GM21825 (cell line): ENCODE measurements around the gene AQP5.

ENCODE experiments used
- ATAC-seq: cut with Tn5 transposase; IDR thresholded peaks from one replicate; pipeline ENCODE4 v1.9.1; 2021; ENCODE audit warnings: mild to moderate bottlenecking, moderate library complexity; ENCODE audit not compliant: unreplicated experiment

Gene AQP5

GRCh38 chr12:49963976-49964815, 2.5 kb downstream of the AQP5 start:
- no peak for ATAC-seq

DNA sequence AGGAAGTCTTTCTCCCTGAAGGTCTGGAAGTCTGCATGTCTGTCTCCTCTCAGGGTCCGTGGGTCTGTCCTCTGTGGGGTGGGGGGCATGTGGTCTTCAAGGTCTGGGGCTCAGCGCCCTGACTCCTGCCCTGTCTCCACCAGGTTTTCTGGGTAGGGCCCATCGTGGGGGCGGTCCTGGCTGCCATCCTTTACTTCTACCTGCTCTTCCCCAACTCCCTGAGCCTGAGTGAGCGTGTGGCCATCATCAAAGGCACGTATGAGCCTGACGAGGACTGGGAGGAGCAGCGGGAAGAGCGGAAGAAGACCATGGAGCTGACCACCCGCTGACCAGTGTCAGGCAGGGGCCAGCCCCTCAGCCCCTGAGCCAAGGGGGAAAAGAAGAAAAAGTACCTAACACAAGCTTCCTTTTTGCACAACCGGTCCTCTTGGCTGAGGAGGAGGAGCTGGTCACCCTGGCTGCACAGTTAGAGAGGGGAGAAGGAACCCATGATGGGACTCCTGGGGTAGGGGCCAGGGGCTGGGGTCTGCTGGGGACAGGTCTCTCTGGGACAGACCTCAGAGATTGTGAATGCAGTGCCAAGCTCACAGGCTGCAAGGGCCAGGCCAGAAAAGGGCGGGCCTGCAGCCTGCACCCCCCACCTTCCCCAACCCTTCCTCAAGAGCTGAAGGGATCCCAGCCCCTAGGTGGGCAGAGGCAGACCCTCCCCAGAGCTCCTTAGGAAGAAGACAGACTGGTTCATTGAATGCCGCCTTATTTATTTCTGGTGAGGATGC, 3.4 kb downstream of the AQP5 start:
- no peak for ATAC-seq

GRCh38 chr12:49965836-49966235, 4.2 kb downstream of the AQP5 start:
- ATAC-seq: no peak

- no peak for ATAC-seq
Observed at GRCh38 chr12:49966511-49967041, 4.9 kb downstream of the AQP5 start.

DNA sequence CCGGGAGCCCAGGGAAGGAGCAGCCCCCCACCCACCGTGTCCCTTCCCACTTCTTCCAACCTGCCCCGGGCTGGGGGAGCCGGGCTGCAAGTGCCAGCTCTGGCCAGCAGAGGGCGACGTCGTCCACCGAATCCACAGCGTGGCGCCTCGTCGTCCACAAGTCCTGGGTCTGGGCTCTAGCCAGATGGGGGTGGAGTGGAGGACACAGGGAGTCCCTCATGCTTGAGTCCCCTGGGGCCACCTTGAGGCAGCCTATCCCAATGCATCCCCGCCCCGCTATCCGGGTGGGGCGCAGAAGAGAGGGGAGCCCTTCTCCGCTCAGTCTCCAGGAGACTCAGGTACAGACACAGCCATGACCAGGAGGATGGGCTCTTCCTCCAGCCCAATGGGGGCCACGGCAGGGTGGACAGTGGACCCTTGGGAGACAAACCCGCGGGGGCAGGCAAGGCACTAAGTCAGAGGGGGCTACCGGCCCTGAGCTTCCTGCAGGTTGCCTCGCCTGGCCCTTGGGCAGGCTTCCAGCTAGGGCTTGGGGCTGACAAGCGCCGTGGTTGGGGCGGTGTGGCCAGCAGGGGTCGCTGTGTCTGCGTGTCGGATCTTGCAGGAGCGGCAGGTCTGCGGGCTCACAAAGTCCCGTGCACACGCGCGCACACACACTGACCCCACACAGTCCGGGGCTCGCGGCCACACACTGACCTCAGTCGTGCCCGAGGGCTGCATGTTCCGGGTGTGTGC, 5.5 kb downstream of the AQP5 start:
- ATAC-seq: no peak

DNA sequence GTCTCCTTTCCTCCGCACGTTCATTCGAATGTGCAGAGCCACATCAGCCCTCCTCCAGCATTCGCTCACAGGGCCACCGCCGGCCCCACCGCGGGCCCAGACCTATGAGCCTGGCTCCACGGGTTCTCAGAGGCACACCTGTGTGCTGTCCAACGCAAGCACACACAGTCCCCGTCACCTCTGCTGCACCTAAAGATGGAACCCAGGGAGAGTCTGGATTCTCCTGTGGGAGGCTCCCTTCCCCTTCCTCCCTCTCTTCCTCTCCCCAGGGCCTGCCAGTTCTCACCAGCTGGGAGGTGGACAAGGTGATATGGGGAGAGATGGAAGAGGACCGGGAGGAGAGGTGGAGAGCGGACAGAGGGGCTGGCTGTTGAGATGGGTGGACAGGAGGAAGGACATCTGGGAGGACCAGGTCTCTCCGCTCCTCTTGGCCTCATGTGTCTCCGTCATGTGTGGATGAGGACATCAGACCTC, 6.1 kb downstream of the AQP5 start:
- no peak for ATAC-seq

- no peak for ATAC-seq
Observed at GRCh38 chr12:49968471-49968870, 6.8 kb downstream of the AQP5 start.

DNA sequence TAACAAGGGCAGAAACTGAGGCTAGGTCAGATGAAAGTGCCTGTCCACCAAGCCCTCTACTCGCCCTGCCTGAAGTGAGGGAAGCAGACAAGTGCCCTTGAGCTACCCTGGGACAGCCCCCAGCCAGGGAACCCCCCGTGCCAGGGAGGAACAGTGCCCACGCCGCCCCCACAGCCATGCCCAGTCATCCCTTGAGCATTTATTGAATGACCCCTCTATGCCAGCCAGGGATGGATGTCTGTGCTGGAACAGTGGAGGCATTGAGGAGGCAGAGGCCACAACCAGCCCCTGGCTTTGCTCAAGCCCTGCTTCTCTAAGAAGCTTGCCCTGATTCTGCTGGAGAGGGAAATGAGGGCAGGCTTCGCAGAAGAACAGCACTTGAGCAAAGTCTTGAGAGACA, 7.4 kb downstream of the AQP5 start:
- ATAC-seq: no peak

DNA sequence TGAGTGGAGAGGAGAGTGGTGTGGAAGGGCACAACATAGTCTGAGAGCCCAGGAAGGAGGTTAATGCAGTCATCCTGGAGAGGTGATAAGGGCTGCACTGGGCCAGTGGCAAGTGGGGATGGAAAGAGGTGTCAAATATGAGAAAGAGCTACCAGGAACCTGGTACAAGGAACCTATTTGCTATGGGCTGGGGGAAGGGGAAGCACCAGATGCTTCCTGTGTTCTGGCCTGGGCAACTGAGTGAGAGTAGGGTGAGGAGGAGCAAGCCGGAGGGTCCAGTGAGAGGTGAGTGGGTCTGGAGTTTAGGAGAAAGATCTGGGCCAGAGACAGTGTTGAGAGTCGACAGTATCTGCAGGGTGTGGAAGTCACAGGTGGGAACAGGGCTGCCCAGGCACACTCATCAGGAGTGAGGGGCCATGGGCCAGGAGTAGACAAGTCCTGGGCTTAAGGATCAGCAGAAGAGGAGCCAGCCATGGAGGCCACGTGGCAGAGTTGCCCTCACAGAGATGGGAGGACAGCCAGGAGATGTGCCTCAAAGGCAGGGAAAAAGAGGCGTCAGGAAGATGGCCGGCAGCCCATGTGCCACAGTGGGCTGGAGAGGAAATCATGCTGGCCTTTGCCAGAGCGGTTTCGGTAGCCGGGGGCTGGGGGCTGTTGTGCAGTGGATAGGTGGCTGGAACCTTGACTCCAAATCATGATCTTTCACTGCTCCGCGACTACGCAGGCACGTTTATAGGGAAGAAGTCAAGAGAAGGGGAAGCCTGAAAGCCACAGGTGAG, 8.2 kb downstream of the AQP5 start:
- ATAC-seq: no peak

DNA sequence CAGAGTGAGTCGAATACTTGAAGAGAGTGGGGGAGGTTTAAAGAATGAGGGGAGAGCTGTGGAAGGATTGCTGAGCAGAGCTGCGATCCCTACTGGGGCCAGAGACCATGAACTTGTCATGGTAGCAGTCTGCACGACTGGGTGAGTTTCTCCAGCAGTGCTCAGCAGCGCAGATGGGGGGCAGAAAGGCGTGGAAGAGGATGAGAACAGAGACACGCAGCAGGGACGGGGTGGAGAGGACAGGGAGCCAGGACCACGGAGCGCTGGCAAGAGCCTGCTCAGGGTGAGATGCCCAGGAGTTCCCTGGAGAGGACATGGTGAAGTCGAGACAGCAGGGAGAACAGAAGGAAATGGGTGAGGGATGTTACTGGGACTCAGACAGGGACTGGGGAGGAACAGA, 9.0 kb downstream of the AQP5 start:
- no peak for ATAC-seq

DNA sequence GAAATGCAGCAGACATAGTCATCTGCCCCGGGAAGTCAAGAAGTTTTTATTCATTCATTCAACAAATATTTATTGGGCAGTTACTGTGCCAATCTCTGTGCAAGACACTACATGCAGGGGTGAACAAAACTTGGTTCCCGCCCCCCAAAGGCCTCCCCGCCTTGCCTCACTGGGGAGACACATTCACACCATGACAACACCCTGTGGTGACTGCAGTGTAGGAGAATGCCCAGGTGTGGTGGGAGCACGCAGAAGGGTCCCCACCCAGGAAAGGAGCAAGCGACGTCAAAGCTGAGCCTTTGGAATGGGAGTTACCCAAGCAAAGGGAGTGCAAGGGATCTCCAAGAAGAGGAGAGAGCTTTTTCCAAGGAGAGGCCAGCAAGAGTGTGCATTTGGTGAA, 9.5 kb downstream of the AQP5 start:
- no peak for ATAC-seq

- no peak for ATAC-seq
Observed at GRCh38 chr12:49972129-49972528, 10.5 kb downstream of the AQP5 start.

DNA sequence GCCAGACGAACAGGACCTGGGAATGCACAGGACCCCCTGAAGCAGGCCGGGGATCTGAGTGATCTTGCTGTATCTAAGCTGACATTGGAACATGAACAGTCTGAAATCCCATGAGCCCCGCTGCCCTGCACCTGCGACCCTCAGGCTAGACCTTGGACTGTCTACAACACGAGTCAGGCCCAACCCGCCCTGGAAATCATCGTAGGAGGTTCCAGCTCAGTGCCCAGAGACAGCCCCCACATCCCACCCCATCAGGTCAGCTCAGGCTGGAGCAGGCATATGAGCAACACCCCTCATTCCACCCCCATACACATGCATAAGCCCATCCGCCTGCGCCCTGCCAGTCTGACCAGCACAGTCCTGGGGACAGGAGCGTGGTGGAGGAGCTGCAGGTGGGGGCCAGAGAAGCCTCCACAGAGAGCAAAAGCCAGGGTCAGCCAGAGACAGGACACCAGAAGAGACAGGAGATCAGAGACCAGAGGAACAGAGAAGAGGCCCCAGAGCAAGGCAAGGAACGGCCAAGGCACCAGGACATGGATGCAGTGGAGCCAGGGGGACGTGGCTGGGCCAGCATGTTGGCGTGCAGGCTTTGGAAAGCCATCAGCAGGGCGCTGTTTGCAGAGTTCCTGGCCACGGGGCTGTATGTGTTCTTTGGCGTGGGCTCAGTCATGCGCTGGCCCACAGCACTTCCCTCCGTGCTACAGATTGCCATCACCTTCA, 11.1 kb downstream of the AQP5 start, which contains the start of gene AQP6:
Gene AQP6, plus strand, starts transcription at position 307 of the 720 bp plus-strand sequence. Its CDS starts 227 bp downstream, at position 534.
- no peak for ATAC-seq

- no peak for ATAC-seq
Observed at GRCh38 chr12:49973361-49973830, 11.7 kb downstream of the AQP5 start.

GRCh38 chr12:49974231-49974675, 12.6 kb downstream of the AQP5 start:
- no peak for ATAC-seq

DNA sequence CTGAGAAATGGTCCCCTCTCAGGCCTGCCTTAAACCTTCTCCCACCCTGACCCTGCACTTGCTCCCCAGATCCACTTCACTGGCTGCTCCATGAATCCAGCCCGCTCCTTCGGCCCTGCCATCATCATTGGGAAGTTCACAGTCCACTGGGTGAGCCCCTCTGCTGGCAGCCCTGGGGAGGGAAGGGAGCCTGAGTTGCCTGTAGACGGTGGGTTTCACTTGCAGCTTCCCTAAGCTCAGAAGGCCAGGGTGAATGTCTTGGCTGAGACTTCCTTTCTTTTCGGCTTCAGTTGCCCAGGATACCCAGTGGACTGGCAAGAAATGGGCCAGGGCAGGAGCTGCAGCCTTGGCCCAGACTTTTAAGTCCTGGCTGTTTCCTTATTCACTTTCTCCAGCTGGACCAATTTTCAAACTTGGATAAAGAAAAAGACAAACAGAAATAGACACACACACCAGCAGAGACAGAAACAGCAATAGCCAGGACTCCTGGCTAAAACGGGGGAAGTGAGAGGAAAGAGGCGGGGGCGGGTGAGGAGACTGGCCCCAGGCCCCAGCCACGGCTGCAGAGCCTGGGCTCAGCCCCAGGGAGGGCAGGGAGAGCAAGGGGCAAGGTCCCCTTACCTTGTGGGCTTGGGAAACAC, 13.1 kb downstream of the AQP5 start:
- no peak for ATAC-seq

DNA sequence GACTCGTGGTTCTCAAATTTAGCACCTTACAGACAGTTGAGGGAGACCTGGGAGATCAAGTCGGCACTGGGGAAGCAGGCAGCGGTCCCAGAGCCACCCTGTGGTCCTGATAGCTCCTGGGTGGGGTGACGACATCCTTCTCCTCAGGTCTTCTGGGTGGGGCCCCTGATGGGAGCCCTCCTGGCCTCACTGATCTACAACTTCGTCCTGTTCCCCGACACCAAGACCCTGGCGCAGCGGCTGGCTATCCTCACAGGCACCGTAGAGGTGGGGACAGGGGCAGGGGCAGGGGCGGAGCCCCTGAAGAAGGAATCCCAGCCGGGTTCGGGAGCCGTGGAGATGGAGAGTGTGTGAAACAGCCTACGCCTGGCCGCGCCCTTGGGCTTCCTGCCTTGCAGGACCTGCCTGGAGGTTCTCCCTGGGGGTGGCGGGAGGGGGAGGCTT, 13.7 kb downstream of the AQP5 start:
- ATAC-seq: no peak

GRCh38 chr12:49976557-49976956, 14.9 kb downstream of the AQP5 start:
- ATAC-seq: no peak

DNA sequence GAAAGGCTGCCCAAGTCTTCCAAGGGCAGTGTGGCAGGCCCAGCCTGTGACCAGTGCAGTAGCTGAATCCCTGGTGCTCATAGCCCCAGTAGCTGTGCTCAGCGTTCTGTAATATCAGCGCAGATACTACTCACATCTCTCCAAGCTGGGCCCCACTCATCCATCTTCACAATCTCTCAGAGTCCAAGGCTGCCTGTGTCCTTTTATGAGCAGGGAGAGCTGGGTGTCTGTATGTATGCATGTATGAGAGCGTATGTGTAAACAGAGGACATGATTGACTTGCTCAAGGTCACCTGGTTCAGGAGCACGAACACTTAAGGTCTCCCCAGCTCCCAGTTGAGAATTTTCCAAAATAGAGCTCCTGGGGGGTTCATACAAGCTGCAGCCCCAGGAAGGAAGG, 16.5 kb downstream of the AQP5 start:
- ATAC-seq: no peak
